PC-3 (cell line): ENCODE data around the gene AFAP1L2.

Source experiments
- CTCF ChIP-seq: fragments of 300-600 bp; sonication (generic); conservative IDR thresholded peaks from 2 replicates; pipeline ENCODE4 v1.5.1; 2017; ENCODE audit warnings: antibody characterized with exemption, low read depth, mild to moderate bottlenecking, low read length
- EZH2phosphoT487 ChIP-seq: fragments of 300-600 bp; sonication (generic); IDR thresholded peaks from 2 replicates; pipeline ENCODE4 v1.6.1; 2018; ENCODE audit warnings: mild to moderate bottlenecking, antibody characterized with exemption, low read length, borderline replicate concordance

GRCh38 chr10:114307731-114308130 lies 96.6 kb downstream of the AFAP1L2 start:
- TF ChIP-seq CTCF: no peak
- no peak for TF ChIP-seq EZH2phosphoT487
